Endothelial cell of umbilical vein (primary cell): Measurements from ENCODE around the gene GRB14. TPM values are rescaled to one million over a fixed set of nuclear protein-coding genes. Genes with fewer than 3 reads are reported as not detected.

Experiments
- BruUV-seq: library from RNA; stranded (reverse); fragments of 400-500 nt; replicated peaks from 2 replicates; lab custom pipeline; 2021; lab: Mats Ljungman, UMichigan
- CTCF ChIA-PET: fragments of 300-600, 350-600 bp; sonication (Branson Sonifier 250); formaldehyde crosslinking; loops from one replicate; lab custom pipeline; 2021; ENCODE audit warnings: antibody characterized with exemption, inconsistent platforms; lab: Charles Lee
- POLR2A ChIA-PET: fragments of 300-600, 350-600 bp; sonication (Branson Sonifier 250); formaldehyde crosslinking; loops from one replicate; lab custom pipeline; 2021; ENCODE audit warnings: antibody characterized with exemption, inconsistent platforms; lab: Charles Lee
- DNase-seq: peaks from one replicate; pipeline ENCODE4 v3.0.0-alpha.2; 2011; ENCODE audit warnings: low read depth, low spot score
- FAIRE-seq: peaks from 2 replicates; lab custom pipeline; 2011; peaks lifted over from hg19 to GRCh38; lab: Jason Lieb, UNC
- H2AFZ ChIP-seq: 2 replicates; pipeline ENCODE4 v1.6.0; 2012; ENCODE audit warnings: low read depth, low read length, control low read depth, inconsistent platforms
- H3K27ac ChIP-seq: 2 replicates; pipeline ENCODE4 v1.5.1; 2011; ENCODE audit warnings: low read depth, mild to moderate bottlenecking, control low read depth, low read length, moderate library complexity; ENCODE audit not compliant: insufficient read depth
- H3K27me3 ChIP-seq, 2 experiments: 2 replicates each; pipeline versions ENCODE4 v1.6.0 to v1.6.1; 2011; ENCODE audit warnings: low read length in 2 of 2, mixed read lengths in 1 of 2; ENCODE audit not compliant: control insufficient read depth in 2 of 2, insufficient read depth in 2 of 2
- H3K36me3 ChIP-seq, 2 experiments: 2 replicates in 1 of 2; 3 replicates in 1 of 2; pipeline ENCODE4 v1.5.1; 2011; ENCODE audit warnings: low read length in 2 of 2, mild to moderate bottlenecking in 1 of 2, moderate library complexity in 1 of 2; ENCODE audit not compliant: control insufficient read depth in 2 of 2, insufficient read depth in 2 of 2; ENCODE audit errors: extremely low read depth in 1 of 2
- H3K4me1 ChIP-seq: 3 replicates; pipeline ENCODE4 v1.5.1; 2011; ENCODE audit warnings: mild to moderate bottlenecking, low read length; ENCODE audit not compliant: control insufficient read depth, insufficient read depth; ENCODE audit errors: extremely low read depth
- H3K4me2 ChIP-seq: 2 replicates; pipeline ENCODE4 v1.6.1; 2011; ENCODE audit warnings: low read length, control low read depth, mixed read lengths; ENCODE audit not compliant: insufficient read depth
- H3K4me3 ChIP-seq, 3 experiments: fragments of 200-600 bp in 1 of 3; sonication (generic), shearing (Covaris generic) in 1 of 3; replicated peaks in 1 of 3; 2 replicates each; pipeline ENCODE4 v1.5.1; 2011 to 2016; ENCODE audit warnings: control low read depth in 3 of 3, low read length in 3 of 3, mild to moderate bottlenecking in 2 of 3, inconsistent platforms in 1 of 3, low read depth in 1 of 3, moderate library complexity in 1 of 3; ENCODE audit not compliant: insufficient read depth in 1 of 3
- H3K79me2 ChIP-seq: 2 replicates; pipeline ENCODE4 v1.6.0; 2012; ENCODE audit warnings: low read length, inconsistent platforms; ENCODE audit not compliant: control insufficient read depth, insufficient read depth
- H3K9ac ChIP-seq: replicated peaks from 2 replicates; pipeline ENCODE3; 2011; ENCODE audit warnings: low read length, control low read depth; ENCODE audit not compliant: insufficient read depth; ENCODE audit errors: extremely low read depth
- H3K9me1 ChIP-seq: replicated peaks from 3 replicates; pipeline ENCODE4 v1.6.0; 2011; ENCODE audit warnings: mild to moderate bottlenecking, low read length; ENCODE audit not compliant: control insufficient read depth, insufficient read depth; ENCODE audit errors: extremely low read depth
- H3K9me3 ChIP-seq: replicated peaks from 2 replicates; pipeline ENCODE4 v1.5.1; 2012; ENCODE audit warnings: low read length, inconsistent platforms; ENCODE audit not compliant: control insufficient read depth, insufficient read depth
- H4K20me1 ChIP-seq: replicated peaks from 2 replicates; pipeline ENCODE3; 2011; ENCODE audit warnings: mild to moderate bottlenecking, low read length; ENCODE audit not compliant: control insufficient read depth, insufficient read depth; ENCODE audit errors: extremely low read depth
- EZH2 ChIP-seq: IDR thresholded peaks from 2 replicates; pipeline ENCODE4 v1.6.1; 2012; ENCODE audit warnings: borderline replicate concordance, low read depth, mild to moderate bottlenecking, moderate library complexity, low read length, inconsistent platforms; ENCODE audit not compliant: severe bottlenecking
- FOS ChIP-seq: IDR thresholded peaks from 2 replicates; pipeline ENCODE4 v1.6.1; 2011; ENCODE audit warnings: mild to moderate bottlenecking, low read length, moderate library complexity, borderline replicate concordance; ENCODE audit not compliant: insufficient read depth
- GATA2 ChIP-seq: IDR thresholded peaks from 2 replicates; pipeline ENCODE4 v1.7.0; 2011; ENCODE audit warnings: low read depth, mild to moderate bottlenecking, moderate library complexity, mixed read lengths, low read length; ENCODE audit not compliant: insufficient read length, insufficient read depth
- JUN ChIP-seq: IDR thresholded peaks from 2 replicates; pipeline ENCODE4 v1.6.1; 2011; ENCODE audit warnings: borderline replicate concordance, low read depth; ENCODE audit not compliant: insufficient read length, insufficient read depth
- MYC ChIP-seq: IDR thresholded peaks from one replicate; pipeline ENCODE4 v1.6.1; 2011; ENCODE audit warnings: mild to moderate bottlenecking, low read depth, low read length
- POLR2A ChIP-seq: IDR thresholded peaks from 2 replicates; pipeline ENCODE4 v1.6.1; 2012; ENCODE audit warnings: low read depth, mild to moderate bottlenecking, control low read depth, low read length
- POLR2AphosphoS5 ChIP-seq: IDR thresholded peaks from 2 replicates; pipeline ENCODE4 v1.6.1; 2012; ENCODE audit warnings: low read depth, mild to moderate bottlenecking, control low read depth, low read length, moderate library complexity; ENCODE audit not compliant: insufficient read depth
- dilution Hi-C: fragments of 300-500 bp; cut with MboI; formaldehyde crosslinking; loops from one replicate; pipeline ENCODE4 v1.15.0; 2019; ENCODE audit warnings: low sequenced_read_pairs; ENCODE audit not compliant: extremely low pct_ligation_motif_present
- intact Hi-C: fragments of 100-400 bp; cut with micrococcal nuclease; formaldehyde crosslinking; loops from one replicate; pipeline ENCODE4 v1.10.0; 2022
- polyA plus RNA-seq, 4 experiments: library from polyadenylated mRNA; depleted of rRNA in 3 of 4; stranded (reverse) in 3 of 4; unstranded in 1 of 4; fragments of >200 nt; gene quantifications; 2 replicates each; pipeline versions ENCODE4 v1.2.1 to v1.2.3, GENCODE V29; 2011 to 2012; ENCODE audit warnings: missing spikeins in 1 of 4
- total RNA-seq: library from RNA; stranded (reverse); gene quantifications from 2 replicates; pipeline ENCODE4 v1.2.3, GENCODE V29; 2021
- TF ChIP-seq, protein P1 (sequence below), 2 donors: IDR thresholded peaks; 1 replicate in 1 of 2; 2 replicates in 1 of 2; pipeline ENCODE4 v1.5.1; 2011; ENCODE audit warnings: low read length in 2 of 2, mild to moderate bottlenecking in 2 of 2, moderate library complexity in 2 of 2, control low read depth in 1 of 2, inconsistent platforms in 1 of 2, low read depth in 1 of 2; ENCODE audit not compliant: insufficient read depth in 1 of 2; ENCODE audit errors: extremely low read depth in 1 of 2
- TF ChIP-seq, protein P2 (sequence below): IDR thresholded peaks from 2 replicates; pipeline ENCODE4 v1.6.1; 2011; ENCODE audit not compliant: insufficient read depth, insufficient read length

GRB14 gene
- total and polyA plus RNA-seq, 2 donors (not counting 3 experiments of a cell fraction or from before 2014, with no cell fraction given) = 3.0 to 10.3 TPM

DNA sequence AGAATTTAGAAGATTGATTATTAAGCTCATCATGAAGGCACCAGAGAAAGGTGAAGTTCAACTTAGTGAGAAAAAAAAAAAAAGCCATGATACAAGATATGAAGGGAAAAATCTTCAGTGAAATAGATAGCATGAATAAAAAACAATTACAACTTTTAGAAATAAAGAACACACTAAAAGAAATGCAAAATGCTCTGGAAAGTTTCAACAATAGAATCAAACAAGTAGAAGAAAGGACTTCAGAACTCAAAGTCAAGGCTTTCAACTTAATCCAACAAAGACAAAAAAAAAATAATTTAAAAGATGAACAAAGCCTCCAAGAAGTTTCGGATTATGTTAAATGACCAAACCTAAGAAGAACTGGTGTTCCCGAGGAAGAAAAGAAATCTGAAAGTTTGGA lies 105.5 kb downstream of the GRB14 start:
- BruUV-seq = no TSS peak
- CTCF ChIA-PET = interaction anchor here (1.1 kb wide), 1 partner anchor 20 kb away, joined by 7 read pairs; no protein-coding TSS in a partner anchor
- Histone ChIP-seq H3K27me3 (no peaks in the 10 kb centered on the region), H2AFZ (no peak overlapping the region), H3K9ac (no peak overlapping the region), H3K36me3 (no peaks in the 10 kb centered on the region), H3K27ac (no peak overlapping the region), H3K4me3 (no peak overlapping the region), H3K9me1 (no peaks in the 10 kb centered on the region), H4K20me1 (no peaks in the 10 kb centered on the region), H3K79me2 (no peaks in the 10 kb centered on the region), H3K4me1 (peaks cover 2% of the 10 kb centered on the region), H3K9me3 (no peaks in the 10 kb centered on the region), H3K4me2 (no peak overlapping the region)
- intact Hi-C loops (no loop called here), dilution Hi-C loops (no loop called here)
- FAIRE-seq (no peak), DNase-seq (no peak)
- POLR2A ChIA-PET = interaction anchor here (0.7 kb wide), 1 partner anchor 26 kb away, joined by 4 read pairs; no protein-coding TSS in a partner anchor
- TF ChIP-seq POLR2A (no peak), EZH2 (no peak), MYC (no peak), JUN (no peak)
- TF ChIP-seq, protein P1, sequence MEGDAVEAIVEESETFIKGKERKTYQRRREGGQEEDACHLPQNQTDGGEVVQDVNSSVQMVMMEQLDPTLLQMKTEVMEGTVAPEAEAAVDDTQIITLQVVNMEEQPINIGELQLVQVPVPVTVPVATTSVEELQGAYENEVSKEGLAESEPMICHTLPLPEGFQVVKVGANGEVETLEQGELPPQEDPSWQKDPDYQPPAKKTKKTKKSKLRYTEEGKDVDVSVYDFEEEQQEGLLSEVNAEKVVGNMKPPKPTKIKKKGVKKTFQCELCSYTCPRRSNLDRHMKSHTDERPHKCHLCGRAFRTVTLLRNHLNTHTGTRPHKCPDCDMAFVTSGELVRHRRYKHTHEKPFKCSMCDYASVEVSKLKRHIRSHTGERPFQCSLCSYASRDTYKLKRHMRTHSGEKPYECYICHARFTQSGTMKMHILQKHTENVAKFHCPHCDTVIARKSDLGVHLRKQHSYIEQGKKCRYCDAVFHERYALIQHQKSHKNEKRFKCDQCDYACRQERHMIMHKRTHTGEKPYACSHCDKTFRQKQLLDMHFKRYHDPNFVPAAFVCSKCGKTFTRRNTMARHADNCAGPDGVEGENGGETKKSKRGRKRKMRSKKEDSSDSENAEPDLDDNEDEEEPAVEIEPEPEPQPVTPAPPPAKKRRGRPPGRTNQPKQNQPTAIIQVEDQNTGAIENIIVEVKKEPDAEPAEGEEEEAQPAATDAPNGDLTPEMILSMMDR (IDR thresholded peaks at IDR 0.05; ENCODE audit: extremely low read depth in 1 of 2, insufficient read depth in 1 of 2, low read depth in 1 of 2, low read length in 2 of 2) = no peak

DNA sequence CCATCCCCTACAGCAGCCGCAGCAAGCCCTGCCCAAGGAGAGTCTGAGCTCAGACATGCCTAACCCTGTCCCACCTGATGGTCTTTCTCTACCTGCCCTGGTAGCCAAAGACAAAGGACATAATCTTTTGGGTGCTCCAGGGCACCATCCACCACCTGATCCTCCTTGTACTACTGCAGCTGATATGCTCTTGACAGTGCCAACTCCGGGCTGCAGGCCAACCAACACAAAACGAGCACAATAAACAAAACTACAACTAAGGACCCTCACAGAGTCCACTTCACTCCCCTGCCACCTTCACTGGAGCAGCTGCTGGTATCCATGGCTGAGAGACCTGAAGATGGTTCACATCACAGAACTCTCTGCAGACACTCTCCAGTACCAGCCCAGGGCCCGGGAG lies 106.3 kb downstream of the GRB14 start:
- Histone ChIP-seq H3K9me3 (no peaks in the 10 kb centered on the region), H3K36me3 (no peaks in the 10 kb centered on the region), H3K4me3 (no peak overlapping the region), H3K9me1 (no peaks in the 10 kb centered on the region), H3K27ac (no peak overlapping the region), H3K4me2 (no peak overlapping the region), H3K9ac (no peak overlapping the region), H3K79me2 (no peaks in the 10 kb centered on the region), H3K27me3 (no peaks in the 10 kb centered on the region), H3K4me1 (peaks cover 2% of the 10 kb centered on the region), H2AFZ (no peak overlapping the region), H4K20me1 (no peaks in the 10 kb centered on the region)
- TF ChIP-seq JUN (no peak), FOS (no peak), EZH2 (no peak), MYC (no peak), POLR2AphosphoS5 (no peak), POLR2A (no peak), GATA2 (no peak)
- TF ChIP-seq, protein P2, sequence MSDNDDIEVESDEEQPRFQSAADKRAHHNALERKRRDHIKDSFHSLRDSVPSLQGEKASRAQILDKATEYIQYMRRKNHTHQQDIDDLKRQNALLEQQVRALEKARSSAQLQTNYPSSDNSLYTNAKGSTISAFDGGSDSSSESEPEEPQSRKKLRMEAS = no peak
- TF ChIP-seq, protein P1 (IDR thresholded peaks at IDR 0.05; ENCODE audit: extremely low read depth in 1 of 2, insufficient read depth in 1 of 2, low read depth in 1 of 2, low read length in 2 of 2) = no peak
- FAIRE-seq = no peak
- no peak for DNase-seq
- ChIA-PET POLR2A (no interaction called here), CTCF (interaction anchor here (1.1 to 1.4 kb wide), 2 partner anchors 21 to 23 kb away, joined by 7 to 8 read pairs; no protein-coding TSS in a partner anchor)
- dilution Hi-C loops = no loop called here
- BruUV-seq = no TSS peak
- intact Hi-C loops = no loop called here
